HG03558 (cell line): ENCODE data around the gene ADAMTS17.

Source experiments
- ATAC-seq: cut with Tn5 transposase; IDR thresholded peaks from one replicate; pipeline ENCODE4 v1.9.1; 2021; ENCODE audit warnings: moderate number of reproducible peaks; ENCODE audit not compliant: unreplicated experiment; ENCODE audit errors: extremely low read depth

ADAMTS17 gene

DNA sequence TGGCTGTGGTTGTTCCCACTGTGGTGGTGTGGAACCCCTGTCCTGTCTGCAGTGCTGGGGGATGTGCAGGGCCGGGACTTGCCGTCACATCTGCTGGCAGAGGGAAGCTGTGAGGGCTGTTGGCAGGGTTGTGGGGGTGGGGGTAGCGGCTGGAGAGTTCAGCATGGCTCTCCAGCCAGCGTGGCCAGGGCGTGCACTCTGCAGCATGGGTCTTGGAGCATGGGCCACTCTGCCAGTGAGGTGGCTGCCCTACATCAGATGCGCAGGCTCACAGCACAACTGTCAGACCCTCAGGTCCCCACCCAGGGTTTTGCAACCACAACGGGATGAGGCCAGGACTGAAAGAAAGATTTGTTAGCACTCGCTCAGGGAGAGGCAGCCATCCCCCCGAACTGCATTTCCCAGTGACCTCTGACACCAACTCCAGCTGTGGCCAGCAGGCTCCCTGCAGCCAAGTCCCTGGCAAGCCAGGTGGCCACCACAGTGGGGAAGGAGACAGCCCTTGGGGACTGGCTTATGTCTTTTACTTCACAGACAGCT lies 370.8 kb downstream of the ADAMTS17 start:
- ATAC-seq: no peak

DNA sequence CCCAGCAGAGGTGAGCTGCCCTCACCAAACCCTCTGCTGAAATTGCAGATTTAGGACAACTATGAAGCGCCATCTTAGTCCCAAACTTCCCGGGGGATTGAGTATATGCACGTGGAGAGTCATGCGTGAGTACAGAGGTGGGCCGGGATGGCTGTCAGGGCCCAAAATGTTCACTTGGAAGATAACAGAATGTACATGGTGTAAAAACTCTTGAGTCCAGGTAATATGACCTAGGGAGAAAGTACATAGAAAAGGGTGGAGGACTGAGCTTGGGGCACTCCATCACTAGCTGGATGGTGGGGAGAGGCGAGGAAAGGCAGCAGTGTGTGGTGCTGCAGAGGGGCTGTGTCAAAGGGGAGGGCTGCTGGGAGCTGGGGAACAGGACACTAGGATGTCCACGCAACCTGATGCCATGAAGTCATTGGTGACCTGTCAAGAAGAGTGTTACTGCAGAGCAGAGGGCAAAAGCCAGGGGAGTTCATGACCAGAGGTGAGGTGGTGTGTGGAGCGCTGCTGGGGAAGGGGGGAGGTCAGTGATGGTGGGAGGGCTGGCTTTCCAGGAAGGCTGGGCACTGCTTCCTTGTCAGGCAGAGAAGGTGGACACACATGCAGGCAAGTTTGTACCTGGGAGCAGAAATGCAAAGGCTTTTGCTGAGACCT lies 372.4 kb downstream of the ADAMTS17 start:
- ATAC-seq: no peak

DNA sequence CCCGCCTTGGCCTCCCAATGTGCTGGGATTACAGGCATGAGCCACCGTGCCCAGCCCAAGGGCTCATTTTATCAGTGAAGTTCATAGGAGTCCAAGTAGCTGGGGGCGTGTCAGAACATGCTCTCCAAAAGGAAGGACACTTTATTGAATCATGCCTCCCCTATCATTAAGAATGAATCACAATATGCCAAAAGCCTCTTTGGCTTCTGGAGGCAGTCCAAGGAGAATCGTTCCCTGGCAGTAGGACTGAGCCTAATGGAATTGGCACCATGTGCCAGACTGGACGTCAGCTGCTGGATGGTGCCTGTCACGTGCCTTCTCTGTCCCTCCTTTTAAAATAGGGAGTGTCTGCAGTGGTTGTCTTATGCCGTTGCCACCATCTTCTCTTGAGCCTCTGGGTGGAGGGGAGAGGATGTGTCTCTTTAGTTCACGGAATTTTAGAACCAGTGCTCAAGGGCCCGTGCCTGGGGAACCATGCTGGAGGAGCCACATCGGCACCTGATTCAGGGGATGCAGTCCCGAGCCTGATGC lies 373.9 kb downstream of the ADAMTS17 start:
- ATAC-seq: no peak

DNA sequence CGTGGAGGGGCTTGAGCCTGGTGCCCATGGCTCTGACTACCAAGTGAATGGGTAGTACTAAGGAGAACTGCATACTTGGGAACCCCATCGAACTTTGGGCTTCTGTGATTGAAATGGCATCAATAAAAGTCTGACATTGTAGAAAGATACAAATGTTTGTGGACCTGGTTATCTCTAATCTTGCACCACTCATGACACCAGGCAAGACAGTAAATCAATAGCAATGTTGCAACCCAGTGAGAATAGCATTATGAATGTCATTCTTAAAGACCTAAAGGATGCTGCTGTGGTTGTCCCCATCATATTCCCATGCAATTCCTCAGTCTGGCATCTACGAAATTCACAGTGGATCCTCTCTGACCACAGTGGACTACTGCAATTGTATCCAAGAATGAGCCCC lies 375.0 kb downstream of the ADAMTS17 start:
- ATAC-seq: no peak

DNA sequence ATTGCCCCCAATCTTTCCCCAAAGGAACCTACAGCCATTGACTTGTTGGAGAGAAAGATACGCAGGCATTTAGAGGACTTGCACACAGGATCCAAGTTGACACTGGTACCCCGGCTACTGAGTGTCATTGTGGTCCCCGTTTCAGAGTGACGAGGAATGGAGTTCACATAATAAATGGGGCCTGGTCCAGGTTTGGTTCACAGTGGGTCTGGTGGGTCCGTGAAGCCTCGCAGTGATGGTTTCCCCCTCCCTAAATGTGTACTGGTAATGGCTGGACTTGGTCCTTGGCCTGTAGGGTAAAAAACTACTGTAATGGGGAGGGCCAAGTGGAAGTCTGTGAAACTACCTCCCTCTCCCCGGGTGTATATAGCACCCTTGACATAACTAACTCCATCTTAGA lies 376.4 kb downstream of the ADAMTS17 start:
- no peak for ATAC-seq

DNA sequence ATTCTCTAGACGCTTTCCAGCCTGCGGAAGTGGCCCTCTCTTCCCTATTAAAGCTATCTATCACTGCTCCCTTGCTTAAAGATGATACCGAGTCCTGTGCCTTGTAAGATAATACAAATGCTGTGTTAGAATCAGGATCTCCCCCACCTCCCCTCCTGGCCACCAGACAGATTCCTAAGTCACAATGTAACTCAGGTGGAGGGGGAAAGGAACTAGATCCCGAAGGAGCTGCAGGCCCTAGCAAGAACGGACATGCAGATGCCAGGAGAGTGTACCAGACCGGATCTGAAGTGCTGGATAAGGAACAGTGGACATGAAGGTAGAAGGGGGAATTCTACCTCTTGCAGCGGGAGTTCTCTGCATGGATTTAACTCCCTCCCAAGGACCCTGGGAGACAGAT lies 377.8 kb downstream of the ADAMTS17 start:
- ATAC-seq: no peak

DNA sequence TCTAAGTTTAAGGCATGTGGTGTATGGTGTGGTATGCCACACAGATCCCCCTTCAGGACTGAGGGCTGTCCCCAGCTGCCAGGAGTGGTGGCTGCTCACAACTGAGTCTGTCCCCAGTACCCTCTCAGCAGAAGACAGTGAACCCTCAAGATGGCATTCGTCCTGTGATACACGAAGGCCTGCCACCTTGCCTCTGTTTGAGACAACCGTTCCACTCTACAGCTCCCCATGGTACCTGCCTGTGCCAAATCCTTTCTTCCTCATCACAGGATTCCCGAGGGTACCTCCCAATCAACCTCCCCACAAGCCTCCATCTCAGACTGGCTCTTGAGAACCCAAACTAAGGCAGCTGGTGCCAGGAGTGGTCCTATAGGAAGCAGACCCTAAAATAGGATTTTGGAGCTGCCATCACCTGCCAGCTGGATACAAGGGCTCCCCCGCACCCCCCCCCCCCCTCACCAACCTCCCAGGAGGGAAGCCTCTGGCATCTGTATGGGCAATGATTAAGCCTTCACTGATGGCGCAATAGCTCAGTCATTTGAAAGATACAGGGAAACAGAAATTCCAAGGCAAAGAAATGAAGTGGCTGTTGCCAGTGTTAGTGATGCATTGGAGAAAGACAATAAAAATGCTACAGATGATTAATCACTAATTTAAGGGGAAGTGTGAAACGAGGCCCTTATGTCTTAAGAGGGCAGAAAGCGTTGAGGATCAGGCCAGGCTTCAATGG lies 378.5 kb downstream of the ADAMTS17 start:
- ATAC-seq: no peak

DNA sequence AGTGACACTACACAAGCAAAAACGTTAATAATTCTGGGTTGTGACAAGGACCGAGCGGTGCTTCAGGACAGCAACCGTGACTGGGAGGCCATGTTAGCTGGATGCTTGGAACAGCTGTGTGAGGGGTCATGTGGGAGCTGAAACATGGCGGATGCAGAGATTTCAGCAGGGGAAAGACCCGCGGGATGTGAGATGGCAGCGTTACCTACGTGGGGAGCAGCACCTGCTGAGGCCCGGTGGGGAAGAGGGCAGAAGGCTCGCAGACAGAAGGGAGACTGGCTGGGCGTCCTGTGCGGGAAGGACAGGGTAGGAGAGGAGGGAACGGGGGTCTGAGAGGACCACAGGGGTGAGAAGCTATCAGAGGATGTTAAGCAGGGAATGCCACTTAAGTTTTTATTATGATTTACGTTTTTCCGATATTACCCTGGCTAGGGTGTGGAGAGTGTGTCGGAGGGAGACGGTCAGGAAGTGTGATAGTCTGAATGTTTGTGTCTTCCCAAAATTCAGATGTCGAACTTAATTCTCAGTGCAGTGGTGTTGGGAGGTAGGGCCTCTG lies 379.7 kb downstream of the ADAMTS17 start:
- no peak for ATAC-seq

DNA sequence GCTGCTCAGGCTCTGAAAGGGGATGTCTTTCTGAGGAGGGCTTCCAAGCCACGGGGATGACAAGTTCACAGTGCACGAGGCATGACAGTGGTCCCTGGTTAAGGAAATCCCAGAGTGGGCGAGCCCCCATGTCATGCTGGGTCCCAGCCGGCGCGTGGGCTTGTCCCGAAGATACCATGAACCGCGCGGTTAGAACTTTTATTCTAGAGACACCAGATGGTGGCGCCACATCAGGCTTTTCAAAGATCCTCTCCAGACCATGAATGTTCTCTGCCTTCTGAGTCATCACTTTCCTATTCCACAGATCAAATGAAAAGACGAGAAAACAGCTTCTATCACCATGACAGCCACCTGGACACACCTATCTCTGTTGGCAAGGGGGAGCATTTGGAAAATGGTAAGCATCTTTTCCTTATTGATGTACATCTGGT lies 380.7 kb downstream of the ADAMTS17 start:
- no peak for ATAC-seq

DNA sequence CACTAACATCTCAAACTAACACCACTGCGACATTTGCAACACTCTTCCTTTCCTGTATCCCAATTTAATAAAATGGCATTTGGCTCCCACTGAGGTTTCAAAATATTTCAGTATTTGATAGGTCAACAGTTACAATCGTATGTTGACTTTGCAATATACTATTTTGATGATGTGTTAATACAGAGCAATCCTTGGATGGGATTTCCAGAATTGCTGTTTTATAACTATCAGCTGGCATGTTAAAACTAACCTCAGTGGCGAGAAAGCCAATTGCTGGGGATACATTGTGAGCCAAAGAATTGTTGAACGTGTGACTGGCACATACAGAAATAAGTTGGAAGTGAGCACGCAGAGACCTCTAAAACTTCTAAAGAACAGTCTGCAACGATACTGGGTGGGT lies 382.4 kb downstream of the ADAMTS17 start:
- ATAC-seq: no peak

DNA sequence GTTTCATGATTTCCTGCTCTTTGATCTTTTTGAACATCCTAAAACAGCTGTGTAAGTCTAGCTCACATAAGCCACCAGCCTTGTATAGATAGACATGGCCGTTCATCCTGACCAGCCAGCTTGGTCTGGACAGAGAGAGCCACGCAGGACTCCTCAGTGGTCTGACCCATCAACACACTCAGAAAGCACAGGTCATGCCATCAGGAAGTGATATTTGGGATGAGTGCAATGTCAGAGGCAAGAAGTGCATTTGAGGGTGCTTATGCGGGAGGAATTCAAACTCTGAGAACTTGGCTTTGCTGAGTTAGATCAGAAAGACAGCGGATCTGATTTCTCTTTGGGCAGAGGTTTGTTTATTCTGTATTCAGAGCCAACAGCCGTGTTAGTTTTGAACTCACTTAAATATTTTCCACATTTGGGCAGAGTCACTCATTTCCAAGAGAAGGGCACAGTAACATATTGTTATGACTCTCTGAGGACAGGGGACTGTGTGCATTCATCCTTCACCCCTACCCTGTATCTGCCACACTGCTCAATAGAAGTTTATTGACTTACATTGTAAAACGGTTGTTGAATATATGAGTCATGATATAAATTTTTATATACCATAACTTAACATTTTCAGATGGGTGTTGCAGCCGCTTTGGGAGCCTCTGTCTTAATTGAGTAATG lies 383.2 kb downstream of the ADAMTS17 start:
- no peak for ATAC-seq

DNA sequence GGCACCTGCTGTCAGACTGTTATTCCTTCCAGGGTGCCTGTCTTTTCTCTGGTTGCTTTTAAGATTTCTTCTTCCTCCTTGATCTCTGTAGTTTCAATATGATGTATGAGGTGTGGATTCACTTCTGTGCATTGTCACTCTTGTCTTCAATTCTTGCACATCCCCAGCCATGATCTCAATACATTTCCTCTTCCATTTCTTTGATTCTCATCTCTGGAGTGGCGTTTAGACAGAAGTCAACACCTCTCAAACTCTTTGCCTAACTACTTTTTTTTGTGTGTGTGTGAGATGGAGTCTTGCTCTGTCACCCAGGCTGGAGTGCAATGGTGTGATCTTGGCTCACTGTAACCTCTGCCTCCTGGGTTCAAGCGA lies 384.1 kb downstream of the ADAMTS17 start:
- no peak for ATAC-seq

DNA sequence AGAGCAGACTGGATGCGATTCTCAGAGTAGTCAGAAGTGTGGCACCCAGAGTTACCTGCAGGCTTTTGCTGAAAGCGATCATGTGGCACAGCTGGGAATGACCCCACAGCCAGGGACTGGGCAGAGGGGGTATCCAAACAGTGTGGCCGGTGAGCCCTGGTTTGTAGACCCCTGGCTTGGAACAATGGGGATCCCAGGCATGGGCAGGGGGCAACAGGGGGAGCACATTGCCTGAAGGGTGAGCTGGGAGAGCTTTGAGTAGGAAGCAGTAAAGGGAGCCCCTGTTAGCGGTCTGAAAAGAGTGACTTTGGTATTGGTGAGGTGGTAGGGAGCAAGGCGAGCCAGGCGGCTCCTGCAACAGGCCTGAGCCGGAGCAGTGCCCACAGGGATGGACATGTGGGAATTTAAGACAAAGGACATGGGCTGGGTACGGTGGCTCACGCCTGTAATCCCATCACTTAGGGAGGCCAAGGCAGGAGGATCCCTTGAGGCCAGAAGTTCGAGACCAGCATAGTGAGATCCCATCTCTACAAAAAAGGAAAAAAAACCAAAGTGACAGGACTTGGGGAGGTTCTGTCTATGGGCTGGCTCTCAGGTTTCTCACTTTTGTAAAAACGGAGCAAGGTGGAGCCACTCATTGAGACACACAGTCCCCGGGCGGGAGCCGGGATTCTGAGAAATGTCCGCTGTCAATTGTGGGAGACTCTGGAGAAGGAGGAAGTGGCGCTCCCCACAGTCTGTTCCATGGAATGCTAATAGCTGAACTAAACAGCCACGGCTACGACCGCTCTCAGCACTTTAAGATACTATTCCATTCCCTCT lies 384.7 kb downstream of the ADAMTS17 start:
- no peak for ATAC-seq

DNA sequence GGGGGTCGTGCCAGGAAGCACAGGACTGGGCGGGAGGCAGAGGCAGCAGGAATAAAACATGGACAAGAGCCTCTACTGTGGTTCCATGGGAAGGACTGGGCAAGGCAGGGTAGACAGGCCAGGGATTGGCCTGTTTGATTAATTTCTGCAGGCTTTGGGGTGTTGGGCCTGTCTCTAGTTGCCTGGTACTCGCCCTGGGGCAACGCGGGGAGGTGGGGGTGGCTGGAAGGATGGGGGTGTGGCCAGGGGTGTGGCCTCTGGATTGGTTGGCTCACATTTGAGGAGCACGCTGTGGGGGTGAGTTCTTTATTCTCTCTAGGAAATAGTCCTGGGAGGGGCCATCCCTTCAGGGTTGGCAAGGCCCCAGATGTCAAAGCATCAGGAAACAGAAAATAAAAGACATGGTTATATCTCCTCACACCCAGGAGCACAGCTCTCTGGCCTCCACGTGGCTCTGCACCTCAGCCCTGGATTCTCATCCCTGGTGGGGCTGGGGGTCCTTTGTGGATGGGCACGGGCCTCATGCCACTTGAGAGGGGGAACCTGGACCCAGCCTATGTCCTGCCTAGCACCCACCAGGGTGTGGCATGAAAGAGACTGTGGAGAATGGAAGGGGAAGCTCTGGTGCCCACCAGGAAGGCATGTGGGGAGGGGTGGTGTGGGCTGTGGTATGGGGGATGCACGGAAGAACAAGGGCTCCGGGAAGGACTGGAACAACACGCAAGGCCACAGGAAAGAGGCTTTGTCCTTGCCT lies 385.6 kb downstream of the ADAMTS17 start:
- ATAC-seq: no peak

DNA sequence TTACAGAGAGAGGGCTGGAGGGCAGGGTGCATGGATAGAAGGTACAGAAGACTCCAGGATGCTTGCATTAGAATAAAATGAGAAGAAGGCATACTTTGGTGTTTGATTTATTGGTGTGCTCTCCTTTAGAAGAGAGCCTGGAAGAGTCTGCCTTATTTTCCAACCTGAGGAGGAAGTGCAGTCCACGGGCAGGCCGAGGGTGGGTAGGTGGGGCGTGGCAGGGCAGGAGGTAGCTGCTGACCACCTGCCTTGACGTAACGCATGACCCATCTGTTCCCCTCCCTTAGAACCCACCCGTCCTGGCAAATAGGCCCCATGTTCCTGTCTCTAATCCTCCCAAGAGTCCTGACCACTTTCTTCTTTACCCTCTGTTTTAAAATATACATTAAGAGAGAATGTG lies 386.2 kb downstream of the ADAMTS17 start:
- no peak for ATAC-seq

DNA sequence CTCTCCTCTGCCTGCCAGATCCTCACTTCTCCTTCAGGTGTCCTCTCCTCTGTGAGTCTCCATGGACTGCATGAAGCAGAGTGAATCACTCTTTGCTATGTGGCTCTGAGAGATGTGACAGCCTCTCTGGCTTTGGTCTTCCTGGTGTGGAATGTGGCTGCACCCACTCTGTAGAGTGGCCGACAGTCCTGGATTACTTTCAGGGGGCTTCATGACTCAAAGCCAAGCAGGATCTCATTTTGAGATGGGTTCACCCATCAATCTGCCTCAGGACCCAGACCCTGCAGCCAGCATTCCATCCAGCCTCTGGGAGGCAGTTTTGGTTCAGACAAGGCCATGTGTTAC lies 386.6 kb downstream of the ADAMTS17 start:
- ATAC-seq: no peak

DNA sequence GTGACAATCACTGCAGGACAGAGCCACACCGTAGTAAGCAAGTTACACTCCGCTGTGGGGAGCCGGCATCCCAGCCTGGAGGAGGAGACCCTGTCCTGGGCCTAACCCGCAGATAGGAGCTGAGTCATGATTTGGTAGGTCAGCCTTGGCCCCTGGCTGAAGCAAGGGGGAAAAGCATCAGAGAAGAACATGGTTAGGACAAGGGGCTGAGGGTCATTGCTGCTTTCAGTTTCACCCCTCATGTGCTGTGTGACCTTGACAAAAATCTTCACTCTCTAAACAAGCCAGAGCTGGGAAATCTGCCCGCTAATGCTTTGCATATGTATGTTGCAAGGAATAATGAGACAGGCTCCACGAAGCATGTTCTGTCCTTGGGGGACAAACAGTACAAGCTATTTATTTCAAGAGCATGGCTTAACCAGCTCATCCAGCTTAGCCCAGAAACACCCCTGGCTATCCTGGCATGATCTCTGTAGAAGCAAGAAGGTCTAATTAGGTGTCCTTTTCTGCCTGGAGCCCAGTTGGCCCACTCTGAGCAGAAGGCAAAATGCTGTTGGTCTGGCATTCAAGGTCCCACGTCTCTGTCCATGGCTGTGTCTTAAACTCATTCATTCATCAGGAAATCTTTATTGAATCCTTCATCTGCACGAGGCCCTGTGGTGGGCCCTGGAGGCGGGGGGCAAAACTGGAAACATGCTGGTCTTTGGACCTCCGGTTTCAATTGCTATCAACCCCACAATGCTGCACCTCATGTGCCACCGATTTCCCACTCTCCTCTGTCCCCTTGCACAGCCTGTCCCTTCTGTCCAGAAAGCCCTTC lies 387.2 kb downstream of the ADAMTS17 start:
- ATAC-seq: no peak

DNA sequence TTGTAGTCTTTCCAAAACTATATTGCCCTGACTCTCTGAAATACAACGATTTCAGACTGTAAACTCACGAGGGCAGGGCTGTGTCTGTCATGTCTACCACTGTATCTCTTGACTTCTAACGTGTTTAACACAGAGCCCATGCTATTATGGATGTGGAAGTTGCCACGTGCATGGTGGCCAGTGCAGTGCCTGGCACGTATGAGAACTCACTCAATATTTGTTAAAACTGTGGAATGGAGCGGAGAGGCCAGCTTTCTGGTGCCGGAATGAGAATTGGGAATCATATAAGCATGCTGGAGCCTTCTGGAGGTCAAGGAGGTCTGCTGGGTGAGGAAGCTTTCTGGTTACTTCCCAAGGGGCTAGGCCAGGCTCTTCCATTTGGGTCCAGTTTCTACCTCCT lies 387.9 kb downstream of the ADAMTS17 start:
- no peak for ATAC-seq

DNA sequence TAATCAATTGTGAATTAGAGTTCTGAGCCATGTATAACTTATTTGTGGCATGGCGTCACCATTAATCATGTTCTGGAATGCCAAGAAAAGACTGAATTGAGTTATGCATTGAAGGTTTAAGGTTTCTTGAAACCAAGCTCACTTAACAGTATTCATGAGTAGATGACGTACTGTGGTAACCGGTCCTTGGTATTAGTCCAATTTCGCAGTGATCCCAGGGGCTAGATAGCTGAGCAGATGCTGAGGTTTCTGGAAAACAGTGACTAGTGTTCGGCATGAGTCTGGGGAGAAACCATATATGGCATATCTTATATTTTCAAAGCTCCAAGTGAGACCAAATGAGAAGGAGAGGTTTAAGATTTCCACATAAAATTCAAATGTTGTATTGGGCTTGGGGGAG lies 390.3 kb downstream of the ADAMTS17 start:
- no peak for ATAC-seq
